Stimulated activated CD4-positive, alpha-beta T cell treated with anti-CD3 and anti-CD28 coated beads, TNF-alpha, amount 100 ng/mL, for 1 hour (primary cell): Measurements from ENCODE around the gene PTPN4.

Source experiments
- DNase-seq, 3 donors: peaks; one replicate each; pipeline ENCODE4 v3.0.0-alpha.2; 2020; ENCODE audit warnings: low read depth in 3 of 3, low spot score in 1 of 3

Gene PTPN4

DNA sequence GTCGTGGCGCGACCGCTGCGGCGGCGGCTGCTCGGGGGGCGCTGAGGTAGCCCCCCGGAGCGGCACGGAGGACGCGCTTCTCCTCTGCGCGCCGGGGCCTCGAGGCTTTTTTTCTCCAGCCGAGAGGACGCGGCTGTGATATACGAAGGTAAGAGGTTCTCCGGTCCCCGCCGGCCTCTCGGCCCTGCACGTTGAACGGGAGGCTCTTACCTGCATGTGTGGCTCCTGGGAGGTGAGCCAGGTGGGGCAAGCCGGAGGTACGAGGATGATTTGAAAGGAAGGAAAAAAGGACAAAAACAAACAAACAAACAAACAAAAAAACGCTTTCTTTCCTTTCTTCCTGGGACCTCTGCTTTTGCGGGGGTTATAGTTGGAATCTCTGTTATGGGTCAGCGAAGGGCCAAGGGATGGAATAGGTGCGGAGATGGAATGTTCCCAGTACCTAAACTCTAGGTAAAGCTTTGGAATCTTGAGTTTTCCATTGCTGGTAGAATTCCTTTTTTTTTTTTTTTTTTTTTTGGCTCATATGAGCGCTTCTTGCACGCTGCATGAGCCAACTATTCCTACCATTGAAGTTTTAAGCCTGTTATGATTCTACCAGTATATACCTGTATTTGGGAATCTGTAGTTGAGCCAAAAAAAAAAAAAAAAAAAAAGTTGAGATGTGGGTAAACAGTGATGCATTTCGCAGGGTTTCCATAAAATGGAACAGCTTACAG, 674 bp downstream of the PTPN4 start:
- DNase-seq = peak in 1 of 3 donors; percentile 0

DNA sequence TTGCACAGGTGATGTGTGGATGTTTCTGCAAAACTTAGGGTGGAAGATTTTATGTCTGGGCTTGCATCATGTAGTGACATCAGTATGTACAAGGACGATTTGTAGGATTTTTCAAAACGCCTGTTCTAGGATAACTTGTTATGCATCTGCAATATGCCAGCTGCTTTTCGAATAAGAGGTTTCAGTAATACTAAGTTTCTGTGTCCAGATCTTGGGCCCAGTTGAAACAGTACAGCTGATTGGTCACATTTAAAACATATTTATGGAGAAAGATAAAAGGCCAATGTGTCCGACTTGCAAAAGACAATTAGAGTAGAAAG, 1.2 kb downstream of the PTPN4 start:
- DNase-seq = no peak

DNA sequence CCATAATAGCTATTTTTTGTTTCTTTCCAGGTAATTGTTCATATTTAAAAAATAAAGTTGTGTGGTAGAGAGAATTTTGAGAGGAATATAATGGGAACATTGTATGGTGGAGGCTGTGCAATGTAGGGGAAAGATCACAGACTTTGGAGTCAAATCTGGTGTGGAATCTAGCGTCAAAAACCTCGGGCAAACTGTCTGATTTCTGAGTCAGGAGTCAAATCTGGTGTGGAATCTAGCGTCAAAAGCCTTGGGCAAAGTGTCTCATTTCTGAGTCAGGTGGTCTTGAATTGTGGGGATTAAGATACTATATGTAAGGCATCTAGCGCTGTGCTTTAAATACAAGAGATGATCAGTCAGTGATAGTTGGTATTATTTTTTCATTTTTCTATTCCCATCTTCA, 5.1 kb downstream of the PTPN4 start:
- DNase-seq = no peak

DNA sequence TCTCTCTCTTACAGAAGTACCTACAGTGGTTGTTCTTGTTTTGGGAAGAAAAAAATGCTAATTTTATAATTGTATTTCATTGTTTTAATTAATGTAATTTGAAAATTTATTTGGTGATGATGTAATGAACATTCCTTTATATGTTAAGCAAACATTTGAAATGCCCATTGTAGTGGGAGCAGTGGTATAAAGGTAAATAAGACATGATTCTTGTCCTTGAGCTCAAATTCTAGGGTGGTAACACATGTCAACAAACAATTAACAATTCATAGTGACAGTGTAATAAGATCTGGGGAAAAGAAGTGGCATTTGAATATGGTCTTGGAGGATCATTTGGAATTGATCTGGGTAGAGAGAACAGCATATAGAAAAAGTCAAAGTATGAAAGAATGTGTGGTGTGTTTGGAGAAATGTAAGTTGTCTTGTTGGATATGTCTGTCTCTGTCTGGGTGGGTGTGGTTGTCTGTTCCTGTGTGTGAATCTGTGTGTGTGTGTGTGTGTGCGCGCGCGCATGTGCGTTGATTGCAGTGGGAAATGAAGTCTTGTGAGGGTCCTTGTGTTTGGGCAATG, 5.8 kb downstream of the PTPN4 start:
- DNase-seq = no peak

DNA sequence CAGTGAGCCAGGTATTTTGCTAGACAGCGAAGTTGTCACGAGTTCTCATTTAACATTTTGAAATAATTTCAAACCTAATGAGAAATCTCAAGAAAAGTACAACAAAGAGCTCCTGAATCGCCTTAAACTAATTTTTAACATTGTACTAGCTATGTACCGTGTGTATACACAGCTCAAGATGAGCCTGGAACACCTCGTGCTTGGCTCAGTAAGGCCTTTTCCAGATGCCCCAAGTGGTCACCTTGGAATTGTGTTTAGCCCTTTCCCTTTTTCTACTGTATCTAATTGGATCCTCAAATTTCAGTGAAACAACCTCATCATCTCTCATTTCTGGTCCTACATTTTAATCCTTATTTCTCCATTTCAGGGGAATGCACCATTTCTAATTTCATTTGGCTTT, 7.2 kb downstream of the PTPN4 start:
- no peak for DNase-seq

DNA sequence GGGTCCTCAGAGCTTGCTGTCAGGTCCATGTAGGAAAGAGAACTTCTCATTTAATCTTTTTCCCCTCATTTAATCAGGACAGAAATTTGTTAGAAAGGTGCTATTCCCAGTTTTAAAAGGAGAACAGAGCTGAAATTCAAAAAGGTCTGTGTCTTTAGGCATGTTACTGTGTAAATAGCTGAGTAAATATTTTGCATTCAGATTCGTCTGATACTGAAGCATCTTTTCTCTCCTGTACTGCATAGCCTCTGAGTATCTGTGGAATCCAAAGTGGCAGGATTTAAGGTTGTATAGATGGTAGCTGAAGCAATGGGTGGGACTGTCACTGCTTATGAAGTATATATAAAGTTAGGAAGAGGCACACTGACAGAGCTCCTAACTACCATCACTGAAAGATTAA, 9.0 kb downstream of the PTPN4 start:
- DNase-seq = no peak

DNA sequence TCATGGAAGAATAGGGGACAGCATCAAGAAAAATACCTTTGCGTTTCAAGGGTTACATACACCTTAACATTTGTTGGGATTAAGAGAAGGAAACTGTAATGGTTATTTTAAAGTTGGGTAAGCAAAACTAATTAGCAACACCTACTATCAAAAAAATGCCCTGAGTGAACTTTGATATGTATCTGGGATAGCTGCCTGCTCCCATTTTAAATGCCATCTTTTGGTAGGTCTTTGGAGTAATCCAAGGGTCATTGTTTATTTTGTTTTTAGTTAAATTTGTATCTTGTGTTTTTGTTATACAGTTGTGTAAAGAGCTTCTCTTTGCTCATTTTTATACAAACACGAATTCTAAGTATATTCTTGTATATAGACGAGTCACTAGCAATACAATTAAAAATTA, 9.9 kb downstream of the PTPN4 start:
- DNase-seq = no peak

DNA sequence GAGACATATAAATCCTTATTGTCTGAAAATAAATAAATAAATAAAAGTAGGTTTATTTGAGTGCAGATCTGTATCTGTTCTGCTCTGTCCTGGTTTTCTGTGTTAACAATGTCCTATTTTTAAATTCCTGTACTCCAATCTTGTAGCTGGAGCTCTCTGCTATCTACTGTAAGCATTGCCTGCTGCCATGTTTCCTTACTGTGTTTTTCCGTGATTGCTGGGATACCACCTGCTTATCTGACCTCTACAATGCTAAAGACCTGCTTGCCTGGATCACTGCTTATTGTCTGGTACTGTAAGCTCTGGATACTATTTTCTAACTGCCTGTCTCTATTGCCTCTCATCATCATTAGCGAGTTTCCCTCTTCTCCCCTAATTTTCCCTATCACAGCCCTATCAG, 11.6 kb downstream of the PTPN4 start:
- no peak for DNase-seq

DNA sequence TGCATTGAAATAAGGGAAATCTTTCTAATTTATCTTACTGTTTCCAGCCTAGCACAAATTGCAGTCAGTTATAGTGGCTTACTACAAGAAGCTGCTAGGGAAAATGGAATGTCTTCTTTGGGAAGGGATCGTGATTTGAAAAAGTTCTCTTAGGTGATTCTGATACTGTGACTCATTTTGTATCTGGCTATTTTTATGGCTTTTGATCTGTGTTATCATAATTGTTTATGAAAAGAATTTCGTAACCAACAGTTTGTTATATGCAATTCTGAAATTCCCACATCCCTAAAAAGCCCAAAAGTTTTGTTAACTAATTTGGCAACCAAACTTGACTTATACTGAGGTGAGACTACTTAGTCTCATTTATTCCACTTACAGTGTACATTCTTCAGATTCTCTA, 12.4 kb downstream of the PTPN4 start:
- no peak for DNase-seq

DNA sequence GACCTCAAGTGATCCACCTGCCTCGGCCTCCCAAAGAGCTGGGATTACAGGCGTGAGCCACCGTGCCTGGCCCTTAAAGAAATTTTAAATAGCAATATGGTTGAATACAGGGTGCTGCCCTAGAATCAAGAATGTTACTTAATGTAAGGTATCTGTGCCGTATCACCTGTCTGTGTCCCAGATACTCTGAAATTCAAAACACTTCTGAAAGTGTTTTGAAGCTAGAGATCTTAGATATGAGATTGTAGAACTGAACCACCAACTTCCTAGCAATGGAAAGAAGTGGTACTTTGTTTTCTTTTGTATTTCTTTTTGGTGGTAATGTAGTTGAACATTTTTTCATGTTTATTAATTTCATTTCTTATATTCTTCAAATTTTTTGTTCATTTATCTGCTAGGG, 13.0 kb downstream of the PTPN4 start:
- no peak for DNase-seq

DNA sequence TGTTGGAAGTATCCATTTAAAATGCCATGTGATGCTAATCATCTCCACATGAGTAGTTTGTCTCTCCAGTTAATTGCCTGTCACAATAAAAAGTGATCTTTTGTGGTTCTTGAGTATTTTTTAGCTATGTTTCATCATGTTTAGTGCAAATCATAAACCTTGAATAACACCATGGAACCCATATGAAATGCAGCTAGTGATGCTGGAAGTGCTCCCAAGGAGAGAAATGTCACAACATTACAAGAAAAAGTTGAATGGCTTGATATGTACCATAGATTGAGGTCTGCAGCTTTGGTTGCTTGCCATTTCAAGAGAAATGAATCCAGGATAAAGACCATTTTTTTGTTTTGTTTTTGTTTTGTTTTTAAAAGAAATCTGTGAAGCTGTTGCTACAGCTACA, 14.3 kb downstream of the PTPN4 start:
- no peak for DNase-seq

DNA sequence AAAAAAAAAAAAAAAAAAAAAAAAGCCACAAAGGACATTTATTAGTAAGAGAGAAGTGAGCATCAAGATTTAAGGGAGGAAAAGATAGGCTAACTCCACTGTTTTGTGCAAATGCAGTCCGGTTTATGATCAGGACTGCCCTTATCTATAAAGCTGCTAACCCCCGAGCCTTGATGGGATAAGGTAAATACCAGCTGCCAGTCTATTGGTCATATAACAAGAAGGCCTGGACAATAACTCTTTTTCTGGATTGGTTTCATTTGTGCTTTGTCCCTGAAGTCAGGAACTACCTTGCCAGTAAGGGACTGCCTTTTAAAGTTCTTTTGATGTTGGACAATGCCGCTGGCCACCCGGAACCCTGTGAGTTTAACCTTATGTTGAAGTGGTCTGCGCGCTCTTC, 15.4 kb downstream of the PTPN4 start:
- no peak for DNase-seq

DNA sequence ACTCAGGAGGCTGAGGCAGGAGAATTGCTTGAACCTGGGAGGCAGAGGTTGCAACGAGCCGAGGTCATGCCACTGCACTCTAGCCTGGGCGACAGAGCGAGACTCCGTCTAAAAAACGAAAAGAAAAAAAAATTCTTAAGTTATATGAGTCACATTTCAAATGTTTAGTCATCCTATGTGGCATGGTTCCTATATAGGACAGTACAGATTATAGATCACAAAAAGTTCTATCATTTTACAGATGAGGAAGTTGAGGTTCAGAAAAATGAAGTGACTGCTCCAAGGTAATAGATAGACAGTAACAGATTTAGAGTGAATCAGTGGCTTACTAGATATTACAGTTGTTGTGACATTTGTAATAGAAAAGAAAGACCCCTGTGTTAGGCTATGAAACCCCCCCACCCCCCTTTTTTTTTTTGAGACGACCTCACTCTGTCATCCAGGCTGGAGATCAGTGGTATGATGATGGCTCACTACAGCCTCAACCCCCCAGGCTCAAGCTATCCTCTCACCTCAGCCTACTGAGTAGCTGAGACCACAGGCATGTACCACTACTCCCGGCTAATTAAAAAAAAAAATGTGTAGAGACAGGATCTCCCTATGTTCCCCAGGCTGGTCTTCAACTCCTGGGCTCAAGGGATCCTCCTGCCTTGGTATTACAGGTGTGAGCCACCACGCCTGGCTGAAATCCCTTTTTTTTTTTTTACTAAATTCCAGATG, 22.7 kb downstream of the PTPN4 start:
- DNase-seq = no peak

DNA sequence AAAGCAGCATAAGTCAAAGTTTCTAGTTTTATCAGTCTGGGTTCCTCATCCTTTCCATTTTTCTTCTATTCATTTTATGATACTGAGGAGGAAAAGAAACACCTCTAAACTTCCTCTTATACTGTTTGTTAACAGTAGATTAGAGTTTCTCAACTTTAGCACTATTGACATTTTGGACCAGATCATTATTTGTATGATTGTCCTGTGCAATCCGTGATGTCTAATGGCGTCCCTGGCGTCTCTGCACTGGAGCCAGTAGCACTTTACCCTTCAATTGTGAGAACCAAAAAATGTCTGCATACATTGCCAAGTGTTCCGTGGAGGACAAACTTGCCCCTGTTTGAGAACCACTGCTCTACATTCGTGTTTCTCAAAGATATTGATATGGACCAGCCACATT, 25.2 kb downstream of the PTPN4 start:
- no peak for DNase-seq

DNA sequence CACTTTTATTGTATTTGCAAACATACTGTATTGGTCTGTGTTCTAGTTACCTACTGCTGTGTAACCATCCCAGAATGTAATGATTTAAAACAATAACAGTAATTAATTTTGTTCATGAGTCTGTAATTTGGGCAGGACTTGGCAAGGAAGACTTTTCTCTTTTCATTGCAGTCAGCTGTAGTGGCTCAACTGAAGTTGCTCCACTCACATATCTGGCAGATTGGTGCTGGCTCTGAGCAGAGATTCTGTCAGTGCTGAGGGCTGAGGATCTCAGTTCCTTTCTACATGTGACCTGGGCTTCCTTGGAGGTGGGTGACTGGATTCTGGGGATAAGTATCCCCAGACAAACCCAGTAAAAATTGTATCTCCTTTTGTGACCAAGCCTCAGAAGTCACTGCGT, 26.6 kb downstream of the PTPN4 start:
- no peak for DNase-seq

DNA sequence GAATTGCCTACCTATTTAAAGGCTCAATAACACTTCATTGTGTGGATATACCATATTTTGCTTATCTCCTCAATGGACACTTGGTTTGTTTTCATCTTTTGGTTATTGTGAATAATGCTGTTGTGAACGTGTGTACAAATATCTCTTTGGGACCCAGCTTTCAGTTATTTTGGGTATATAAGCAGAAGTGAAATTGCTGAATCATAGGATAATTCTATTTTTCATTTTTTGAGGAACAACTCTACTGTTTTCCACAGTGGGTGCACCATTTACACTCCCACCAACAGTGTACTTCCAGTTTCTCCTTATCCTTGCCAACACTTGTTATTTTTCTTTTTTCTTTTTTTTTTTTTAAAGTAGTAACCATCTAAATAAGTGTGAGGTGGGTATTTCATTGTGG, 29.0 kb downstream of the PTPN4 start:
- DNase-seq = no peak

DNA sequence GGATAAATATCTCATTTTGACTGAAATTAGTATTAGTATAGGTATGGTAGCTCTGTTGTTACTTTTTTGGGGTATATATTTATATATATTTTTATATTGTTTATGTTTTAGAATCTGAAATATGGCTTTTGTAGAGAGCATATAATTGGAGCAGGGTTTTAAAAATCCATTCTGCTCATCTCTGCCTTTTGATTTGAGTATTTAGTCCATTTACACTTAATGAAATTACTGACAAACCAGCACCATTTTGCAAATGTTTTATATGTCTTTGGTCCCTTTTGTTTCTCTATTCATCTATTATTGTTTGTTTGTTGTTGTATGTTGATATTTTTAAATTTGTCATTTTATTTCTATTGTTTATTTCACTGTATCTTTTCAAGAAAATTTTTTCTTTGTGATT, 30.7 kb downstream of the PTPN4 start:
- DNase-seq = no peak

DNA sequence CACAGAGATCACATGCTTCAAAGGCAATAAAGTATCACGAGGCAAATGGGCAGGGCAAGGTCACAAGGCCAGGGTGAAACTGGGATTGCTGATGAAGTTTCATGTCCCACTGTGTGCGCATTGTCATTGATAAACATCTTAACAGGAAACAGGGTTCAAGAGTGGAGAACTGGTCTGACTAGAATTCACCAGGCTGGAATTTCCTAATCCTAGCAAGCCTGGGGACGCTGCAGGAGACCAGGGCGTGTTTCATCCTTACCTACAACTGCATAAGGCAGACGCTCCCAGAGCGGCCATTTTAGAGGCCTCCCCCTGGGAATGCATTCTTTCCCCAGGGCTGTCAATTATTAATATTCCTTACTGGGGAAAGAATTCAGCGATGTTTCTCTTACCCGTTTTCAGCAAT, 33.2 kb downstream of the PTPN4 start:
- DNase-seq = no peak

DNA sequence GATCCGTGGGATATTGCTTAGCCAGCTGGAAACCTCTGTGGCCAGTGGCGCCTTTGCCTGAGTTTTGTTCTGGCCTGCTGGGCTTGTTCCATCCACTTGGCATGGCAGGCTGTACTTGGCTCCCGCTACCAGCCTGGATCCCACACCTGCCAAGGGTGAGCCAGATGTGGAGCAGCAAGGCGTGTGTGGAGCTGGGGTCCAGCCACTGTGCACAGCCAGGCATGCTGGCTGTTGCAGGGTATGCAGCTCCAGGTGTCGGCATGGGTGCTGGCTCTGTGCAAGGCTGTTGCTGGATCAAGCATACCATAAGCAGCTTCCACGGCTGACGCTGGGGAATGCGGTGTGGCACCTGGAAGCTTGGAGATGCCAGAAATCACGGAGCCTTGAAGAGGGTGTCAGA, 34.5 kb downstream of the PTPN4 start:
- no peak for DNase-seq

DNA sequence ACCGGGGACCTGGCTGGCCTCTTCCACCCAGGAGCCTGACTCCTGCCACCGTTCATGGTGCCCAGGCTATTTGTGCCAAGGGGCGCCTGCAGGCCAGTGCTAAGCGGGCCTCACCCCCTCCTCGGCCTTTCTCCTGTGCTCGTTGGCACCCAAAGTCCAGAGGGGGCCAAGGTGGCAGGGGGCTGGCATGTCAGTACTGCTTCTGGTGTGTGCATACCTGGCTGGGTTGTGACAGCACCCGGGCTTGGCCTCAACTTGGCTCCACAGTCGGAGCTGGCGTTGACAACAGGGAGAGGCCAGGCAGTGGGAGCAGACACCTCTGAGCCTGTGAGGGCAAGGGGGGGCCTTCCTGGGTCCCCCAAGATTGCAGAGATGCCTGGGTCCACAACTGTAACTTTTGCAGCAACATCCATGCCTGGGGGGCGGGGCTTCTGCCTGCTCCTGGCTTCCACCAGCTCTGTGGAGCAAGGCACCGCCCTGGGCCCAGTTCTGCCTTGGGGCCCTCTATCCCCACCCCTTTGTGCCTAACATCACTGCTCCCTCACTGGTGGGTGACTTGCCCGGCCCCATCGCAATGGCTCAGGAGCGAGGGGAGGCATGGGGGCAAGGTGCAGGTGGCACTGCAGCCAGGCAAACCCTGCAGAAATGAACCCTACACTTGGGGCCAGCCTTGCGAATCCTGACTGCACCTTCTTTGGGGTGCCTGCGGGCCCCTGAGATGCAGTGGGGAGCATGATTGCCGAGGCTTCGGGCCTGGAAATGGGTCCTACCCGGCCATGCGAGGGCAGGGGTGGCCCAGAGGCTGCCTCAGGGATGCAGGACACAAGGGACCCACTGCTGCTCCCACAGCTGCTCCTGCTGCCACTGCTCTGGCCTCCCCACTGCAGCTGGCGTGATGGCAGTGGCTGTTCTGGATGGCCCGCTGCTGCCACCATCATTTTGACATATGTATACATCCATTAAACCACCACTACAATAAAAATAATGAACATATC, 35.9 kb downstream of the PTPN4 start:
- no peak for DNase-seq

DNA sequence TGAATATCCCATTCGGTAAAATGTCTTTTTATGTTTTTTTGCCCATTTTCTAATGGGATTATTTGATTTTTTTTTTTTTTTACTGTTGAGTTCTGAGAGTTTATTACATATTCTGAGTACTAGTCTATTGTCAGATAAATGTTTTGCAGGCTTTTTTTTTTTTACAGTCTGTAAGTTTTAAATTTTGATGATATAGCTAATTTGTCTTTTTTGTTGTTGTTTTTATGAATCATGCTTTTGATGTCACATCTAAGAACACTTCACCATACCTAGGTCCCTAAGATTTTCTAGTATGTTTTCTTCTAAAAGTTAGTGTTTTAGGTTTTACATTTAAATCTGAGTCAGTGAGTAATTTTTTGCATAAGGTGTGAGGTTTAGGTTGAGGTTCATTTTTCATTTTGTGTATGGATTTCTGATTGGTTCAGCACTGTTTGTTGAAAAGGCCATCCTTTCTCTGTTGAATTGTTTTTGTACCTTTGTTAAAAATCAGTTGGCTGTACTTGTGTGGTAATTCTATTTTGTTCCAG, 40.7 kb downstream of the PTPN4 start:
- DNase-seq = no peak
